NOMO-1 (cell line): Measurements from ENCODE around the gene BLTP3A.
"Not testable (repeated sequence)": the region's sequence is repeated elsewhere in the genome, so short reads cannot be mapped to it uniquely, and the experiment has no call there.

Experiments
- DNase-seq, 2 experiments: peaks; one replicate each; lab custom pipeline; 2025; ENCODE audit not compliant: unreplicated experiment in 2 of 2; lab: John Stamatoyannopoulos, UW

BLTP3A gene, protein sequence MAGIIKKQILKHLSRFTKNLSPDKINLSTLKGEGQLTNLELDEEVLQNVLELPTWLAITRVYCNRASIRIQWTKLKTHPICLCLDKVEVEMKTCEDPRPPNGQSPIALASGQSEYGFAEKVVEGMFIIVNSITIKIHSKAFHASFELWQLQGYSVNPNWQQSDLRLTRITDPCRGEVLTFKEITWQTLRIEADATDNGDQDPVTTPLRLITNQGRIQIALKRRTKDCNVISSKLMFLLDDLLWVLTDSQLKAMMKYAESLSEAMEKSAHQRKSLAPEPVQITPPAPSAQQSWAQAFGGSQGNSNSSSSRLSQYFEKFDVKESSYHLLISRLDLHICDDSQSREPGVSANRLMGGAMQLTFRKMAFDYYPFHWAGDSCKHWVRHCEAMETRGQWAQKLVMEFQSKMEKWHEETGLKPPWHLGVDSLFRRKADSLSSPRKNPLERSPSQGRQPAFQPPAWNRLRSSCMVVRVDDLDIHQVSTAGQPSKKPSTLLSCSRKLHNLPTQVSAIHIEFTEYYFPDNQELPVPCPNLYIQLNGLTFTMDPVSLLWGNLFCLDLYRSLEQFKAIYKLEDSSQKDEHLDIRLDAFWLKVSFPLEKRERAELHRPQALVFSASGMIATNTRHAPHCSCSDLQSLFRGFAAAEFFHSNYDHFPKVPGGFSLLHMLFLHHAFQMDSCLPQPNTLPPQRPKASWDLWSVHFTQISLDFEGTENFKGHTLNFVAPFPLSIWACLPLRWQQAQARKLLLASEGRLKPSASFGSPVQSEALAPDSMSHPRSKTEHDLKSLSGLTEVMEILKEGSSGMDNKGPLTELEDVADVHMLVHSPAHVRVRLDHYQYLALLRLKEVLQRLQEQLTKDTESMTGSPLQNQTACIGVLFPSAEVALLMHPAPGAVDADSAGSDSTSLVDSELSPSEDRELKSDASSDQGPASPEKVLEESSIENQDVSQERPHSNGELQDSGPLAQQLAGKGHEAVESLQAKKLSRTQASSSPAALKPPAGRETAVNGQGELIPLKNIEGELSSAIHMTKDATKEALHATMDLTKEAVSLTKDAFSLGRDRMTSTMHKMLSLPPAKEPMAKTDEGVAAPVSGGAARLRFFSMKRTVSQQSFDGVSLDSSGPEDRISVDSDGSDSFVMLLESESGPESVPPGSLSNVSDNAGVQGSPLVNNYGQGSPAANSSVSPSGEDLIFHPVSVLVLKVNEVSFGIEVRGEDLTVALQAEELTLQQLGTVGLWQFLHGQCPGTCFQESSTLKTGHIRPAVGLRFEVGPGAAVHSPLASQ (N-terminal part only)

GRCh38 chr6:34791701-34792604 lies at the start of gene BLTP3A:
TSS of gene BLTP3A (plus strand) at chr6:34792083. CDS start at chr6:34792251, 168 bp downstream.
- DNase-seq, result peak; percentile 84 to 87

DNA sequence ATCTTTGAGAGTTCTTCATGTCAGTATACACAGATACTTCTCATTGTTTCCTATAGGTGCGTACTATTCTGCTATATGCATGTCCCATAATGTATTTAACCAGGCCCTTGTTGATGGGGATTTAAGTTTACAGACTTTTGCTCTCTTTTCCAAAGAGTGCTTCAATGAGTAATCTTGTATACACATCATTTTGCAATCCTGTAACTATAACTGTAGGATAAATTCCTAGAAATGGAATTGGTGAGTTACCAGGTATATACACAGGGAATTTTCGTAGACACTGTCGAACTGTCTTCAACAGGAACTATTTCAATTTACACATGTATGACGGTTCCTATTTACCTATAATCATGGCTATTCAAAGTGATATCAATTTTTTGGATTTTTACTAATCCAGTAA lies 49.8 kb upstream of the BLTP3A start:
- no peak for DNase-seq

DNA sequence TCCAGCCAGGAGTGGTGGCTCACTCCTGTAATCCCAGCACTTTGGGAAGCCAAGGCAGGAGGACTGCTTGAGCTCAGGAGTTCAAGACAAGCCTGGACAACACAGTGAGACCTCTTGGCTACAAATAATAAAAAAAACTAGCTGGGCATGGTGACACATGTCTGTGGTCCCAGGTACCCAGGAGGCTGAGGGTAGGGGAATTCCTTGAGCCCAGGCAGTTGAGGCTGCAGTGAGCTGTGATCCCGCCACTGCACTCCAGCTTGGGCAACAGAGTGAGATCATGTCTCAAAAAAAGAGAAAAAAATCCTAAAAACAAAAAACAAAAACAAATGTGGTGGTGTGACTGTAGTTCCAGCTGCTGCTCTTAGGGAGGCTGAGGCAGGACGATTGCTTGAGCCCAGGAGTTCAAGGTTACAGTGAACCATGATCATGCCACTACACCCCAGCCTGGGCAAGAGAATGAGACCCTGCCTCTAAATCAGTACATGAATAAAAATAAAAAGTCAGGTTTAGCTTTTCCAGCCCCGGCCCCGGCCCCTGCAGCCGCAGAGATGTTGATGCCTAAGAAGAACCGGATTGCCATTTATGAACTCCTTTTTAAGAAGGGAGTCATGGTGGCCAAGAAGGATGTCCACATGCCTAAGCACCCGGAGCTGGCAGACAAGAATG lies 48.1 kb upstream of the BLTP3A start:
- no peak for DNase-seq

GRCh38 chr6:34744294-34744647 lies 47.6 kb upstream of the BLTP3A start:
- DNase-seq, result not testable (repeated sequence)

DNA sequence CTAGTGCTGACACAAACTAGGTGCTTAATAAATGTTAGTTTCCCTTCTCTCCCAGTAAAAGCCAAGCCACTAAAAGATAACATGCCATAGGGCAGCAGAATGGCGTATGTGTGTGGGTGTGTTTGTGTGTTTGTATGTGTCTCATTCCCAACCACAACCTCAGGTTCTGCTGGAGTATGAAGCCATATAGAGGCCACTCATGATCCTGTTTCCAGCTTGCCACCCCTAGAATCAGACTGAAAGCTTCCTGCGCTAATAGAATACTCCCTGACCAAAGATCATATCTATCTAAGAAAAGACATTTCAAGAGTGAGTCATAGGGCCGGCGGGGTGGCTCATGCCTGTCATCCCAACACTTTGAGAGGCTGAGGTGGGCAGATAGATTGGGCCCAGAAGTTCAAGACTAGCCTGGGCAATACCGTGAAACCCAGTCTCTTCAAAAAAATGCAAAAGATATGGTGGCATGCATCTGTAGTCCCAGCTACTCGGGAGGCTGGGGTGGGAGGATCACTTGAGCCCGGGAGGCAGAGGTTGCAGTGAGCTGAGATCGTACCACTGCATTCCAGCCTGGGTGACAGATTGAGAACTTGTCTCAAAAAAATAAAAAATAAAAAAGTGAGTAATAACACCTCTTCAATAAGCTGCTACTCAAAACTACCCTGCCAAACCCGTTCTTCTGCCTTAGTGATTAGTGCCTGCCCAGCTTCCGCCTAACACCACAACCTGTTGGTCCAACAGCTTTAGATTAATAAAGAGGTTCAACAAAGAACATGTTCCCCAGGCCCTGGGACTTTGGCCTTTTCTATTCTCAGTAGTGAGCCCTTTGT lies 46.4 kb upstream of the BLTP3A start:
- no peak for DNase-seq

- DNase-seq, result no peak
These were observed 45.6 kb upstream of the BLTP3A start for GRCh38 chr6:34746104-34746846.

GRCh38 chr6:34748757-34749156 lies 43.1 kb upstream of the BLTP3A start:
- DNase-seq, result no peak

- DNase-seq, result peak; percentile 17 to 21
These were observed 35.4 kb upstream of the BLTP3A start for GRCh38 chr6:34756513-34756856.

GRCh38 chr6:34757687-34758274 lies 34.1 kb upstream of the BLTP3A start:
- no peak for DNase-seq

GRCh38 chr6:34760108-34760507 lies 31.8 kb upstream of the BLTP3A start:
- DNase-seq, result no peak

- DNase-seq, result not testable (repeated sequence)
These were observed 30.2 kb upstream of the BLTP3A start for GRCh38 chr6:34761681-34762080.

GRCh38 chr6:34768148-34768547 lies 23.7 kb upstream of the BLTP3A start:
- DNase-seq, result no peak

- DNase-seq, result no peak
These were observed 20.2 kb upstream of the BLTP3A start for GRCh38 chr6:34771727-34772126.

DNA sequence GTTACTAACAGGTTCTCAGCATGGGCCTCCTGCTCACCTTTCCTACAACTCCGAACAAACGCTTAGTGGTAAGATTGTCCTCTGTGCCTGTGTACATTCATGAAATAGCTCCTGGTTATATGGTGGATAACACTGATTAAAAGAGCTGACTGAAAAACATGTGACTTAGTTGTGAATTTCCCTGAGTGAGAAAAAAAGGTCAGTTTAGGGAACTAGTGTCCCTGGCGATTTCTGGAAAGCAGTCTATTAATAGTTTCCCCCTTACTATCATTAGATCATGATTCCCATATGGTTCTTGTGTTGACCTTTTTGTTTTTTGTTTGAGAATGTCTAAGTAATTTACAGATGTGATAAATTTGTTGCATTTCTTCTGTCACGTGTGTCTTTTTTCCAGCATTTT lies 18.9 kb upstream of the BLTP3A start:
- DNase-seq, result no peak

- no peak for DNase-seq
These were observed 18.0 kb upstream of the BLTP3A start for GRCh38 chr6:34773916-34774315.

DNA sequence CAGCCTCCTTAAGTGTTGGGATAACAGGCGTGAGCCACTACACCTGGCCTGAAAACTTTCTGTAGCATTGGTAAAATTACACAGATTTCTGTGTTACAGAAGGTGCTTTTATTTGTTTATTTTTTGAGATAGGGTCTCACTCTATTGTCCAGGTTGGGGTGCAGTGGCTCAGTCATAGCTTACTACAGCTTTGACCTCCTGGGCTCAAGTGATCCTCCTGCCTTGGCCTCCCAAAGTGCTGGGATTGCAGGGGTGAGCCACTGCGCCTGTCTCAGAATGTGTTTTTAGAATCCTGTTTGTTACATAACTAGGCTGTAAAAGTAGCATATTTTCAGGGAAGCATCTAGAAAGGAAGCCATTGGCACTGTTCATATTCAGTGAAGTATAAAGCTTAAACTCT lies 16.9 kb upstream of the BLTP3A start:
- DNase-seq, result no peak

DNA sequence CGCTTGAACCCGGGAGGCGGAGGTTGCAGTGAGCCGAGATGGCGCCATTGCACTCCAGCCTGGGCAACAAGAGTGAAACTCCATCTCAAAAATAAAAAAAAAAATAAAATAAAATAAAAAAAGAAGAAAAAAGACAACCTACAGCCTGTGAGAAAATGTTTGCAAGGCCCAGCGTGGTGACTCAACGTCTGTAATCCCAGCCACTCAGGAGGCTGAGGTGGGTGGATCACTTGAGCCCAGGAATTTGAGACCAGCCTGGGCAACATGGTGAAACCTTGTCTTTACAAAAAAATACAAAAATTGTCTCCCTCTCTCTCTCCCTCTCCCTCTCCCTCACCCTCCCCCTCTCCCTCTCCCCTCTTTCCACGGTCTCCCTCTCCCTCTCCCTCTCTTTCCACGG lies 6.5 kb upstream of the BLTP3A start:
- DNase-seq, result not testable (repeated sequence)

DNA sequence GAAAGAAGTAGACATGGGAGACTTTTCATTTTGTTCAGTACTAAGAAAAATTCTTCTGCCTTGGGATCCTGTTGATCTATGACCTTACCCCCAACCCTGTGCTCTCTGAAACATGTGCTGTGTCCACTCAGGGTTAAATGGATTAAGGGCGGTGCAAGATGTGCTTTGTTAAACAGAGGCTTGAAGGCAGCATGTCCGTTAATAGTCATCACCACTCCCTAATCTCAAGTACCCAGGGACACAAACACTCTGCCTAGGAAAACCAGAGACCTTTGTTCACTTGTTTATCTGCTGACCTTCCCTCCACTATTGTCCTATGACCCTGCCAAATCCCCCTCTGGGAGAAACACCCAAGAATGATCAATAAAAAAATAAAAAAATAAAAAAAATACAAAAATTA lies 4.7 kb upstream of the BLTP3A start:
- DNase-seq, result not testable (repeated sequence)
